Measurements from ENCODE around the gene IER2.
A peak's percentile ranks its signal among the peaks of the same experiment; 100 is the strongest.

IER2 gene

GRCh38 chr19:13150187-13150930 lies at the start of gene IER2, which contains the start of gene STX10:
Gene IER2 (plus strand): TSS chr19:13150411. CDS start chr19:13153187, 2,776 bp downstream.
Gene STX10 (minus strand): TSS chr19:13150375. CDS start chr19:13150173, 202 bp downstream.
- peak; percentile 63 for DNase-seq

- DNase-seq = no peak
These were observed 49.2 kb upstream of the IER2 start for GRCh38 chr19:13100841-13101589.

GRCh38 chr19:13101590-13102415 lies 48.4 kb upstream of the IER2 start:
- no peak for DNase-seq

GRCh38 chr19:13102416-13102665 lies 47.9 kb upstream of the IER2 start:
- no peak for DNase-seq

- peak; percentile 52 for DNase-seq
These were observed 47.3 kb upstream of the IER2 start, which contains the start of gene LYL1 for GRCh38 chr19:13102666-13103580. Gene LYL1 (minus strand): TSS chr19:13102858. CDS start chr19:13101171, 1,687 bp downstream.

- no peak for DNase-seq
These were observed 46.4 kb upstream of the IER2 start for GRCh38 chr19:13103581-13104359.

GRCh38 chr19:13104360-13104847 lies 45.8 kb upstream of the IER2 start:
- DNase-seq = no peak

- no peak for DNase-seq
These were observed 45.1 kb upstream of the IER2 start for GRCh38 chr19:13104848-13105711.

GRCh38 chr19:13109361-13110098 lies 40.7 kb upstream of the IER2 start:
- DNase-seq = no peak

GRCh38 chr19:13110099-13110610 lies 40.1 kb upstream of the IER2 start:
- no peak for DNase-seq

GRCh38 chr19:13112555-13112954 lies 37.7 kb upstream of the IER2 start:
- no peak for DNase-seq

- DNase-seq = no peak
These were observed 34.3 kb upstream of the IER2 start for GRCh38 chr19:13115936-13116281.

- peak; percentile 69 for DNase-seq
These were observed 33.7 kb upstream of the IER2 start, which contains the start of gene TRMT1 for GRCh38 chr19:13116282-13117175. Gene TRMT1 (minus strand): TSS chr19:13116740. CDS start chr19:13116399, 341 bp downstream.

GRCh38 chr19:13117176-13117771 lies 32.9 kb upstream of the IER2 start:
- no peak for DNase-seq

- DNase-seq = no peak
These were observed 32.3 kb upstream of the IER2 start, which contains the start of gene NACC1 for GRCh38 chr19:13117772-13118423. Gene NACC1 (plus strand): TSS chr19:13118264. CDS start chr19:13135208, 16,944 bp downstream.

- no peak for DNase-seq
These were observed 31.6 kb upstream of the IER2 start for GRCh38 chr19:13118424-13119193.

All from SIG-M5 (cell line).